Endometrial microvascular endothelial cells (primary cell): Measurements from ENCODE around the gene ATXN1. TPM values are rescaled to one million over a fixed set of nuclear protein-coding genes. Genes with fewer than 3 reads are reported as not detected.
"Not testable (repeated sequence)": the region's sequence is repeated elsewhere in the genome, so short reads cannot be mapped to it uniquely, and the experiment has no call there.

Source experiments
- in situ Hi-C: cut with HindIII; loops from 2 replicates; pipeline ENCODE4 v1.10.0; 2017; ENCODE audit warnings: low sequenced_read_pairs, low pct_unique_long_range_greater_than_20kb; ENCODE audit errors: inconsistent ontology term
- total RNA-seq: library from RNA; depleted of rRNA; stranded (reverse); fragments of >200 nt; gene quantifications from one replicate; pipeline ENCODE4 v1.2.3, GENCODE V29; 2015; ENCODE audit errors: inconsistent ontology term

Gene ATXN1
- total RNA-seq, 1 donor from 2014 or later = 8.1 TPM

- in situ Hi-C loops = no loop called here
These were observed 220.2 kb downstream of the ATXN1 start for GRCh38 chr6:16540804-16541752.

- in situ Hi-C loops = not testable (repeated sequence)
These were observed 220.9 kb downstream of the ATXN1 start for GRCh38 chr6:16540383-16540782.

GRCh38 chr6:16539086-16539931 lies 222.0 kb downstream of the ATXN1 start:
- in situ Hi-C loops = no loop called here

GRCh38 chr6:16535564-16535963 lies 225.7 kb downstream of the ATXN1 start:
- in situ Hi-C loops = no loop called here

GRCh38 chr6:16533721-16534136 lies 227.5 kb downstream of the ATXN1 start:
- in situ Hi-C loops = no loop called here

- in situ Hi-C loops = no loop called here
These were observed 228.1 kb downstream of the ATXN1 start for GRCh38 chr6:16533210-16533609.

GRCh38 chr6:16527691-16528090 lies 233.6 kb downstream of the ATXN1 start:
- in situ Hi-C loops = no loop called here

- in situ Hi-C loops = no loop called here
These were observed 236.9 kb downstream of the ATXN1 start for GRCh38 chr6:16524380-16524707.

- in situ Hi-C loops = no loop called here
These were observed 237.5 kb downstream of the ATXN1 start for GRCh38 chr6:16523606-16524379.

- in situ Hi-C loops = no loop called here
These were observed 238.3 kb downstream of the ATXN1 start for GRCh38 chr6:16522937-16523336.

GRCh38 chr6:16521528-16521927 lies 239.7 kb downstream of the ATXN1 start:
- in situ Hi-C loops = no loop called here

GRCh38 chr6:16519265-16520242 lies 241.7 kb downstream of the ATXN1 start:
- in situ Hi-C loops = loop anchor here (10.0 kb wide), 1 partner anchor 245 kb away; the partner anchor contains the start of gene ATXN1

- in situ Hi-C loops = loop anchor here (10.0 kb wide), 1 partner anchor 247 kb away; the partner anchor contains the start of gene ATXN1
These were observed 243.0 kb downstream of the ATXN1 start for GRCh38 chr6:16518265-16518664.

GRCh38 chr6:16514249-16514648 lies 247.0 kb downstream of the ATXN1 start:
- in situ Hi-C loops = loop anchor here (10.0 kb wide), 1 partner anchor 251 kb away; the partner anchor contains the start of gene ATXN1

GRCh38 chr6:16512544-16513290 lies 248.5 kb downstream of the ATXN1 start:
- in situ Hi-C loops = loop anchor here (10.0 kb wide), 1 partner anchor 252 kb away; the partner anchor contains the start of gene ATXN1

- in situ Hi-C loops = loop anchor here (10.0 kb wide), 1 partner anchor 253 kb away; the partner anchor contains the start of gene ATXN1
These were observed 249.4 kb downstream of the ATXN1 start for GRCh38 chr6:16511723-16512489.
